ENCODE results near the gene ADARB1. TPM values are rescaled to one million over a fixed set of nuclear protein-coding genes. Genes with fewer than 3 reads are reported as not detected.
A peak's percentile ranks its signal among the peaks of the same experiment; 100 is the strongest.

Gene ADARB1
- total RNA-seq, 1 experiment from 2014 or later = 14.6 TPM

GRCh38 chr21:45152265-45152746 lies 77.9 kb downstream of the ADARB1 start:
- peak overlapping the region; percentile 4 for H3K27ac Mint-ChIP-seq
- H3K4me3 Mint-ChIP-seq = no peak overlapping the region
- POLR2A ChIA-PET = no interaction called here
- CTCF ChIA-PET = interaction anchor here (0.8 to 1.8 kb wide), 4 partner anchors 11 to 16 kb away, joined by 3 to 12 read pairs (median 4); no protein-coding TSS in a partner anchor
- H3K36me3 Mint-ChIP-seq = no peaks in the 10 kb centered on the region
- ATAC-seq = peak; percentile 76
- 0 out of 2 replicates have a peak, but pooled peaks cover 3% of the 10 kb centered on the region for H3K4me1 Mint-ChIP-seq
- no peaks in the 10 kb centered on the region for H3K27me3 Mint-ChIP-seq (ENCODE audit: low read depth)
- peak; percentile 44; the same call in 1 of the 2 replicates for TF ChIP-seq GTF2I (CRISPR knock-in tag; conservative IDR thresholded peaks at IDR 0.05)
- no peak for TF ChIP-seq ERG (CRISPR knock-in tag; IDR thresholded peaks at IDR 0.05)
- no peak for TF ChIP-seq GRHL2 (CRISPR knock-in tag; IDR thresholded peaks at IDR 0.05; ENCODE audit: insufficient replicate concordance, severe bottlenecking)
- TF ChIP-seq MYBL2 (CRISPR knock-in tag; IDR thresholded peaks at IDR 0.05) = no peak
- no peak for TF ChIP-seq MLX (CRISPR knock-in tag; IDR thresholded peaks at IDR 0.05)
- peak; percentile 46 for DNase-seq (ENCODE audit: low spot score)
- H3K9me3 Mint-ChIP-seq = peaks cover 8% of the 10 kb centered on the region; the same call in 1 of the 2 replicates

- DNase-seq (ENCODE audit: low spot score) (no peak), ATAC-seq (no peak)
- no peak overlapping the region for H3K4me3 Mint-ChIP-seq
- no peaks in the 10 kb centered on the region for H3K27me3 Mint-ChIP-seq (ENCODE audit: low read depth)
- H3K4me1 Mint-ChIP-seq = peaks cover 13% of the 10 kb centered on the region; the same call in 1 of the 2 replicates
- CTCF ChIA-PET = interaction anchor here (1.5 kb wide), 1 partner anchor 15 kb away, joined by 4 read pairs; no protein-coding TSS in a partner anchor
- no peaks in the 10 kb centered on the region for H3K36me3 Mint-ChIP-seq
- TF ChIP-seq HMGXB4 (CRISPR knock-in tag; IDR thresholded peaks at IDR 0.05) = no peak
- no peak for TF ChIP-seq TP53 (CRISPR knock-in tag; IDR thresholded peaks at IDR 0.05)
- no peak for TF ChIP-seq EMX1 (CRISPR knock-in tag; IDR thresholded peaks at IDR 0.05)
- peaks cover 8% of the 10 kb centered on the region; the same call in 1 of the 2 replicates for H3K9me3 Mint-ChIP-seq
- no peak overlapping the region for H3K27ac Mint-ChIP-seq
- POLR2A ChIA-PET = no interaction called here
Measured at GRCh38 chr21:45153358-45154318, 79.3 kb downstream of the ADARB1 start.

GRCh38 chr21:45154511-45155508 lies 80.4 kb downstream of the ADARB1 start:
- no peaks in the 10 kb centered on the region for H3K36me3 Mint-ChIP-seq
- TF ChIP-seq IRF1 (CRISPR knock-in tag; IDR thresholded peaks at IDR 0.05) (no peak), ZNF671 (CRISPR knock-in tag; IDR thresholded peaks at IDR 0.05) (no peak), TEAD1 (CRISPR knock-in tag; IDR thresholded peaks at IDR 0.05) (no peak), HMGA2 (CRISPR knock-in tag; IDR thresholded peaks at IDR 0.05) (no peak), EMX1 (CRISPR knock-in tag; IDR thresholded peaks at IDR 0.05) (no peak), MXD4 (CRISPR knock-in tag; IDR thresholded peaks at IDR 0.05; ENCODE audit: borderline replicate concordance) (no peak), FOXK1 (CRISPR knock-in tag; IDR thresholded peaks at IDR 0.05) (no peak), TEAD4 (CRISPR knock-in tag; IDR thresholded peaks at IDR 0.05) (no peak), ZNF416 (CRISPR knock-in tag; IDR thresholded peaks at IDR 0.05) (no peak), NFE2L1 (CRISPR knock-in tag; IDR thresholded peaks at IDR 0.05) (no peak), CREM (CRISPR knock-in tag; IDR thresholded peaks at IDR 0.05) (no peak), ZSCAN18 (CRISPR knock-in tag; IDR thresholded peaks at IDR 0.05) (no peak), CREB1 (CRISPR knock-in tag; IDR thresholded peaks at IDR 0.05) (no peak)
- CTCF ChIA-PET = no interaction called here
- H3K4me1 Mint-ChIP-seq = peaks cover 13% of the 10 kb centered on the region; the same call in 1 of the 2 replicates
- H3K27ac Mint-ChIP-seq = no peak overlapping the region
- H3K4me3 Mint-ChIP-seq = no peak overlapping the region
- H3K27me3 Mint-ChIP-seq (ENCODE audit: low read depth) = no peaks in the 10 kb centered on the region
- H3K9me3 Mint-ChIP-seq = peaks cover 8% of the 10 kb centered on the region; the same call in 1 of the 2 replicates
- ATAC-seq = peak; percentile 92
- DNase-seq (ENCODE audit: low spot score) = no peak
- POLR2A ChIA-PET = no interaction called here

Data from WTC11 (cell line).